NCI-H82 (cell line): Measurements from ENCODE around the gene ZFYVE1.
"Not testable (repeated sequence)": the region's sequence is repeated elsewhere in the genome, so short reads cannot be mapped to it uniquely, and the experiment has no call there.

Experiments used
- DNase-seq: peaks from one replicate; lab custom pipeline; 2025; lab: John Stamatoyannopoulos, UW

The ZFYVE1 gene

DNA sequence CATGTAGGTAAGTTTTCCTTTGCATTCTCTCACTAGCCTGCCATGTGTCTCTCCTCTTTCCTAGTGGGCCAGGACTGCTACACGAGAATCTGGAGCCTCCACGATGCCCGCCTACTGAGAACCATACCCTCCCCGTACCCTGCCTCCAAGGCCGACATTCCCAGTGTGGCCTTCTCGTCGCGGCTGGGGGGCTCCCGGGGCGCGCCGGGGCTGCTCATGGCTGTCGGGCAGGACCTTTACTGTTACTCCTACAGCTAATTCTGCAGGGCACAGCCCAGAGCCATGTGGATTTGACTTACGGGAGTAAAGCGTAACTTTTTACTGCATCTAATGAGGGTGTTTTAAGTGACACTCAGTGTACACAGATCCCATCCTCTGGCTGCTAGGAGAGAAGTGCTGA, 68.4 kb downstream of the ZFYVE1 start:
- DNase-seq, result no peak

DNA sequence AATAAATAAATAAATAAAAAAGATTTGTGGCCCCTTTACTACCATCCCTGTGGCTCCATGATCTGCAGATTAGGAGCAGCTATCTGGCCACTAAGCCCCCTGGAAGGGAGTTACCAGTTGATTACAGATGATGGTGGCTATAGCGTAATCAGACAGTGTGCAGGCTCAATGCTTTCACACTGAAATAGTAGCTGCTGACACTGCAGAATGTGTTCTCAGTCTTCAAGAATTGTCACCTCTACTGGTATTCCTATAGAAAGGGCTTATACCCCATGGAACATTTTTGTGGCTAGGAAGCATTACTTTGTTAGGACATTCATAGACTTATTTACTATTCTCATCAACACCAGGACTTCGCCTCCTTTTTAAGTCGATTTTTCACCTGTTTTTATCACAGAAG, 69.7 kb downstream of the ZFYVE1 start:
- no peak for DNase-seq

- not testable (repeated sequence) for DNase-seq
Observed at GRCh38 chr14:72956741-72957140, 70.2 kb downstream of the ZFYVE1 start.

DNA sequence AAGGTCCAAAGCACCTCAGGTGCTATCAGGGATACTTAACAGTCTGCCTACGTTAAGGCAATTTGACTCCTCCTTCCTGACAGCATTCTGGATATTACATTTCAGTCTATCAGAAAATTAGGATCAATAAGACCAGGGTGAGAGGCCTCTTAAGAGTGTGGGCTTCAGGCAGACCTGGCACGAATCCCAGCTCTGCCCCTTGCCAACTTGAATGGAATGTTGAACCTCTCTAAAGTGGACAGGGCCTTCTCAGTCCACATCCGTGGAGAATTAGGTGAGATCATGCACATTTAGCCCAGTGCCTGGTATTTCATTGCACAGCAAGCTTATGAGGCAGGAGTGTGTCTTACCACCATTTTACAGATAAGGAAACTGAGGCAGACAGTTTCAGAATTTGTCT, 74.7 kb downstream of the ZFYVE1 start:
- no peak for DNase-seq

DNA sequence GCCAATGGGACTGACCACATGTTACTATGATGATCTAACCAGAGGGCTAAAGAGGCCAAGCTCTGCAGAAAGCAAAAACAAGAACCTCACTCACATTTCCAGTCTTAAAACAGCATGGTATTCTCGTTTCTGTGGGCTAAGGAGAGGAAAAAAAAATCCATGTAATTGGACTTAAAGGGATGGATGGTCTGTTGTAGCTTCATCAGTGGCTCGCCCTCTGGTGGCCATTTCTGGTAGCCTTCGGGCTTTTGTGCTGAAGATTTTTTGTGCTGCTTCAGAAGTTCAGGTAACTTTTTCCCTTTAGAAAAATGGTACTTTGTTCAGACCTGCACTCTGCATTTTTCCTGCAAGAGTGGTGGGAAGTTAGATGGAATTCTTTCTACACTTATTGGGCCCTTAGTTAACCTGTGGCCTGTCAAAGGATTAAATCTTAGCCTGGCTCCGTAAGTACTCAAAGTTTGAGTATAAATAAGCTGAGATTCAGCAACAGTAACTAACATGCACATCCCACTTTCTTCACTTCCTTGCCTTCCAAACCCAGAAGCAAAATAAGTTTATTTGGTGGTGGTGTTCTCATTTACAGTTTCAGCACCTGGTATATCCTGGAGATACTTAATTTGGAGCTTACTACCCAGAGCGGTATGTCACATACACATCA, 78.3 kb downstream of the ZFYVE1 start:
- peak; percentile 87 for DNase-seq

DNA sequence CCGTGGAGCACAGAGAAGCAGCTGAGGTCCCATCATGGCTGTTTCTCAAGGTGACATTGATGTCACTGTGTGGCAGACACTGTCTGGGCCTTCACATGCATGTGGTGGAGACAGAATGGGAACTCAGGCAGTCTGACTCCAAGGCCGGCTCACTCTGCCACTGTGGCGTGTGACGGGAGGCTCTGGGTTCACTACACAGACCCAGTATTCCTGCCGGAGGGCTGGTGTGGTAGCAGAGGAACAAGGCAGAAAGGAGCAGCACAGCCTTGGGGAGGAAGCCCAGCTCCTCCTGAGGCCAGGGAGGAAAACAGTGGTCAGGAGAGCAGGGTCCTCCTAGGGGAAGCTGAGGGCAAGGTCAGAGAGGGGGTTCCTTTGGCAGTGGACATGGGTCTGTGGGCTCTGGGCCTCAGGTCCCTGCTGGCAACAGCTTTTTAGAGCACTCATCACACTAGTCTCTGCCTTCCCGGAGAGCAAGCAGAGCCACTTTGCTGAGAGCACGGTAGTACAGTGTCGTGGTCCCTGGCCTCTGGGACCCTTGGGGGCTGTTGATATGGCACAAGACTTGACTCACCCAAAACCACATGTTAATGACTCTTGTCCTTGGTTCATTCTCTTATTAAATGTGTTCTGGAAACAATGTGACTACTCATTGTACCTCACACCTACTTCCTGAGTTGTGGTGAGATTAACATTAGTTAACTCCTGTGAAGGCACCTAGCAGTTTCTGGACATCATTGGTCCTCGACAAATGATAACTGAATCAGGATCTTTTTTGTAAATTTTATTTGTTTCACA, 79.3 kb downstream of the ZFYVE1 start:
- no peak for DNase-seq

GRCh38 chr14:72946491-72946890, 80.4 kb downstream of the ZFYVE1 start:
- no peak for DNase-seq

DNA sequence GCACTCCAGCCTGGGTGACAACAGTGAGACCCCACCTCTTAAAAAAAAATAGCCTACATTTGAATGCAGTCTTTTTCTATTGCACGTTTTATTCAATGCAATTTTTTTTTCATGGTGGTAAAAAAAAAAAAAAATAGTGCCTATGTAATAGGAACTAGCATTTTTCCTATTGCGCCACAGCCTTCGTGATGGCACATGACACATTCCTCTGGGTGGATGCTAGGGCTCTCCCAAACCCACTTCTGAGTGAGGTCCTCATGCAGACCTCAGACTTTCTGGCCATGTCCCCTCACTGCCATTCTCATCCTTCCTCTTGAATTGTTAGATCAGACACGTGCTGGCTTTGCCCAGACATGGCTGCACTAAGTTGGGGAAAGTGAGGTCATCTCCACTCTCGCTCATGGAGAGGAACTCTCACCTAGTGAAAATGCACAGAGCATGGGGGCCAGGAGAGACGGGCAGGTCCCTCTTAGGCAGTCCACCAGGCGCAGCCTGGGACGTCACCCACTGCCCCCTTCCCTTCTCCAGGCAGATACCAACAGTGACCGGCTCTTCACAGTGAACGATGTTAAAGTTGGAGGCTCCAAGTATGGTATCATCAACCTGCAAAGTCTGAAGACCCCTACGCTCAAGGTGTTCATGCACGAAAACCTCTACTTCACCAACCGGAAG, 81.4 kb downstream of the ZFYVE1 start:
- no peak for DNase-seq

- no peak for DNase-seq
Observed at GRCh38 chr14:72943876-72944430, 83.0 kb downstream of the ZFYVE1 start.

- peak; percentile 63 for DNase-seq
Observed at GRCh38 chr14:72942934-72943333, 84.0 kb downstream of the ZFYVE1 start.

DNA sequence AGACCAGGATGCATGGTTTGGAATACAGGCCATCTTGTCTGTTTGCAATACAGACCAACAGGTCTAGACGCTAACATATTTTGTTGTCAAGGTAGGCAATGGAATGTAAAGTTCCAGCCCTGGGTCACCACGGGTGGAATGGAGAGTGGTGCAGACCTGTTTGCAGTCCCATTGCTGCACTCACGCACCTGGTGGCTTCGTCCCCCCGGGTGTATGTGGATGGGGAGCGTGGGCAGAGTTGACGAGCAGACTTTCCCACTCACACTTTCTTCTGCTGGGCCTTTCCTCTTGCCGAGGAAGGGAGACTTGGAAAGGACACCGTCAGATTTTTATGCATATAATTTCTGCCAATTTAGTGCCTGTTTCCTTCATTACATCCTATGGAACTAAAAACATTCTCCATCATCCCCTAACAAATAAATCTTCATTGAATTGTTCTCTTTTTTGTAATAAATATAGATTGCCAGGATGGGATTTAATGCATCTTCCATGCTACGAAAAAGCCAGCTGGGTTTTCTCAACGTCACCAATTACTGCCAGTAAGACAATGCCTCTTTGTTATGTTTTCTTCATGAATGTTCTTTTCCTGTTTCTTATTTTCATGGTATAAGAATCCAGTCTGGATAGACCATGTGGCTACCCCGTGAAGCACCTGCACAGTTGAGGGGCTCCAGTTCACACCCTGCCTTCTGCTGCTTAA, 85.5 kb downstream of the ZFYVE1 start:
- no peak for DNase-seq

- no peak for DNase-seq
Observed at GRCh38 chr14:72939630-72940029, 87.3 kb downstream of the ZFYVE1 start.

DNA sequence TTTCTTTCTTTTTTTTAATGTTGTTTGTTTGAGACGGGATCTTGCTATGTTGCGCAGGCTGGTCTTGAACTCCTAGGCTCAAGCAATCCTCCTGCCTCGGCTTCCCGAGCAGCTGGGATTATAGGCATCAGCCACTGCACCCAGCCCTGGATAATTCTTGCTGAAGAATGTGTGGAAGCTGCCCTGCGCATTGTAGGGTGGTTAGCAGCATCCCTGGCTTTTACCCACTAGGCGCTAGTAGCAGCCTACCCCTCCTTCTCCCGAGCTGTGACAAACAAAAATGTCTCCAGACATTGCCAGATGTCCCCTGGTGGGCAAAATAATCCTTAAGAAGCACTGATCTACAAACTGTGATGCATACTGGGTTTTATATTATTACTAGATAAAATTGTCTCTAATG, 94.0 kb downstream of the ZFYVE1 start:
- peak; percentile 77 for DNase-seq

DNA sequence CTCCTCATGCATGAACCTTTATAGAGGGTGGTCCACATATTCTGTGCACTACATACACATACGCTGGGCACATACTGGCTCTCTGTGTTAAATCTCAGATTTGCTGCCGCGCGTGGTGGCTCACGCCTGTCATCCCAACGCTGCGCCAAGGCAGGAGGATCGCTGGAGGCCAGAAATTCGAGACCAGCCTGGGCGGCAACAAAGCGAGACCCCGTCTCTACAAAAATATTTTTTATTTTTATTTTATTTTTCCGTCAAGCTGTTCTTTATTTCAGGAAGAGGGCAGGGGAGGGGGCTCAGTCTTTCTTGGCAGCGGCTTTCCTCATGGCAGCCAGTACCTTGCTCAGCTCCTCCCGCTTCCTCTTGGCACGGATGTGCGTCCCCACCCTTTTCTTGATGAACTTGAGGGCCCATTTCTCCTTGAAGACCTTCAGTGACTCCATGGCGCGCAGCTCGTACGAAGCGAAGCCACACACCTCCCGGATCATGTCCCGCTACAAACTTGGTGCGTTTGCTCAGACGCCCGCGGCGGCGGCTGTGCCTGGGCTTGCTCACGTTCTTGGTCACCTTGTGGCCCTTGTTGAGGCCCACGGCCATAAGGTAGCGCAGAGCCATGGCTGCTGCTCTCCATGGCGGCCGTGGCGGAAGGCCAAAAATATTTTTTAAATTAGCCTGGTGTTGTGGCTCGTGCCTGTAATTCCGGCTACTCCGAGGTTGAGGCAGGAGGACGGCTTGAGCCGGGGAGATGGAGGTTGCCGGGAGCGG, 97.4 kb downstream of the ZFYVE1 start:
- no peak for DNase-seq

- no peak for DNase-seq
Observed at GRCh38 chr14:72928872-72929271, 98.0 kb downstream of the ZFYVE1 start.

GRCh38 chr14:72926292-72927028, 100.4 kb downstream of the ZFYVE1 start, which contains the start of gene DCAF4:
DCAF4 (plus strand) TSS chr14:72926464; CDS start chr14:72937979, 11,515 bp downstream.
- peak; percentile 98 for DNase-seq

DNA sequence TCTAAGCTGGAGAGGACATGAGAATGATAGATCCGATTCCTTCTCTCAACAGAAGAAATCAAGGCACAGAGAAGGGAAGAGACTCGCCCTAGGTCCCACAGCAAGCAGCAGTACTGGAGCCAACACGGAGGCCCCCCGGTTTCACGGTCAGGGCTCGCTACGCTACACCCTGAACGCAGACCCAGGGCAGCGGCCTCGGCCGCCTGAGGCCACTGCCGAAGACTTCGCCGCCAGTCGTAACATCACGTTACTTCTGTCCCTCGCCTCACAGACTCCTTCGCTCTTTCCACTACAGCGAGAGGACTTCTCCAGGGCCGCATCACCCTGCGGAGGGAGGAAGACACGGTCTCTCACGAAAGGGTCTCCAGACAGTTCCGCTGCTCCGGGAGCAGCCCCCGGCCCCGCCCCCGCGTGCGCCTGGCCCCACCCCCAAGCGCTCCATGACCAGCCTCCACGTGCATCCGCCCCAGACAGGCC, 101.1 kb downstream of the ZFYVE1 start:
- no peak for DNase-seq

DNA sequence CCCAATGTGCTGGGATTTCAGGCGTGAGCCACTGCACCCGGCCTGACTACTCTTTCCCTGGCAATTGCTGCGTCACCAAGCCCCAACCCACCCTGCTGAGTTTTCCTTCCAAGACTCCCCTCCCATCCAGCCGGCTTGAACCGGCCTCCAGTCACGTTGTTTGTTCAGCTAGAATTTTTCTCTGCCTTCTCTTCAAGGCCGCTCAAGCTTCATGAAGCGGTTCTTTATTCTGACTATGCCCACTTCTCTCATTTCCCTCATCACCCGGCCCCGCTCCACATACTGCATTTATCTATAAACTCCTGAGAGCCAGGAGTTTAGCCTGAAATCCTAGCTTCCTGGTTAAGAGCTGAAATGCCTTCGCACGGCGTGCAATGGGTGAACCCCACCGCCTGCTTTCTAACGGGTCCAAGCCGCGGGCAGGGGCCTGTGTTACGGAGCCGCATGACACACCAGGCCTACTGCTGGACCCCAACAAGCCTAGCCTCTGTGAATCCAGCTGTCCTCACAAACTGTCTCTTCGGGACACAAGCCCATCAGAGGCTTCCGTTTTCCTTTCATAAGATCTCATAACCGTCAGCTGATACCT, 101.6 kb downstream of the ZFYVE1 start:
- no peak for DNase-seq

GRCh38 chr14:72924337-72924736, 102.6 kb downstream of the ZFYVE1 start:
- DNase-seq, result no peak

GRCh38 chr14:72921396-72921795, 105.5 kb downstream of the ZFYVE1 start:
- DNase-seq, result no peak
